Mammary epithelial cell (primary cell): ENCODE results near the gene SPINT2.

Experiments used
- CTCF ChIP-seq, 2 donors: IDR thresholded peaks in 1 of 2; conservative IDR thresholded peaks in 1 of 2; 2 replicates each; pipeline ENCODE4 v1.5.1; 2011 to 2012; ENCODE audit warnings: inconsistent platforms in 2 of 2, low read length in 2 of 2, mild to moderate bottlenecking in 2 of 2, control low read depth in 1 of 2, low read depth in 1 of 2; ENCODE audit not compliant: insufficient read depth in 1 of 2; ENCODE audit errors: extremely low read depth in 1 of 2
- EZH2 ChIP-seq: IDR thresholded peaks from 2 replicates; pipeline ENCODE4 v1.6.1; 2012; ENCODE audit warnings: low read length, inconsistent platforms, borderline replicate concordance

GRCh38 chr19:38253788-38254187, 10.6 kb upstream of the SPINT2 start:
- TF ChIP-seq CTCF (conservative IDR thresholded peaks at IDR 0.05 in 1 of 2, IDR thresholded peaks at IDR 0.05 in 1 of 2; ENCODE audit: extremely low read depth in 1 of 2, insufficient read depth in 1 of 2, low read depth in 1 of 2, low read length in 2 of 2) (no peak), EZH2 (no peak)
